Pancreas (tissue), 10 donors: ENCODE measurements around the gene BRSK2. TPM values are rescaled to one million over a fixed set of nuclear protein-coding genes. Genes with fewer than 3 reads are reported as not detected.
"Not testable (repeated sequence)": the region's sequence is repeated elsewhere in the genome, so short reads cannot be mapped to it uniquely, and the experiment has no call there.

ENCODE experiments used
- ATAC-seq, 4 donors: fragments of 200-7000 bp; cut with Tn5 transposase; one replicate each; pipeline versions ENCODE4 v1.8.0 to v1.9.1; 2020; ENCODE audit warnings: mild to moderate bottlenecking in 4 of 4, moderate library complexity in 4 of 4
- DNase-seq, 6 donors: peaks; one replicate each; pipeline ENCODE4 v3.0.0-alpha.2; 2020
- FAIRE-seq: peaks from 2 replicates; lab custom pipeline; 2012; peaks lifted over from hg19 to GRCh38; lab: Jason Lieb, UNC
- H3K27ac ChIP-seq, 4 donors: fragments of 200-600 bp; sonication (generic); 1 replicate in 3 of 4; 2 replicates in 1 of 4; pipeline versions ENCODE4 v1.5.0 to v1.8.0; 2020
- H3K27me3 ChIP-seq, 4 donors: fragments of 200-600 bp; one replicate each; pipeline ENCODE4 v1.8.0; 2021
- H3K36me3 ChIP-seq, 3 donors: fragments of 200-600 bp; sonication (generic) in 1 of 3; one replicate each; pipeline versions ENCODE4 v1.5.0 to v1.8.0; 2020 to 2021
- H3K4me1 ChIP-seq, 3 donors: fragments of 200-600 bp; one replicate each; pipeline ENCODE4 v1.8.0; 2021
- H3K4me3 ChIP-seq, 4 donors: fragments of 200-600 bp; sonication (generic) in 2 of 4; one replicate each; pipeline versions ENCODE4 v1.5.0 to v1.8.0; 2020 to 2021
- H3K9me3 ChIP-seq, 4 donors: fragments of 200-600 bp; one replicate each; pipeline ENCODE4 v1.8.0; 2021
- WGBS, 2 donors: extraction: QIAGEN DNeasy Blood & Tissue Kit; methylation state at CpG; one replicate each; pipeline ENCODE4 v1.1.7; 2013; 5-methylcytosine and 5-hydroxymethylcytosine counted together
- intact Hi-C, 3 donors: fragments of 100-400 bp; cut with DNase I; formaldehyde crosslinking; loops; one replicate each; pipeline versions ENCODE4 v1.11.1 to v1.14.2; 2022
- polyA plus RNA-seq, 2 donors: library from polyadenylated mRNA; stranded (reverse); fragments of 200-250 nt; gene quantifications; one replicate each; pipeline ENCODE4 v1.2.3, GENCODE V29; 2013
- total RNA-seq, 6 donors: library from RNA; stranded (reverse); fragmentation: NEBNext Ultra II Directional in 4 of 6; extraction: Animal tissue kit (Norgen Biotek cat#: 25700) in 4 of 6; gene quantifications; one replicate each; pipeline versions ENCODE4 v1.2.1 to v1.2.4, GENCODE V29; 2021 to 2023
- TF ChIP-seq, protein P1 (sequence below), 4 donors: fragments of 200-600 bp; sonication (generic) in 3 of 4; IDR thresholded peaks; one replicate each; pipeline versions ENCODE4 v1.5.0 to v1.8.0; 2021; ENCODE audit warnings: antibody characterized with exemption in 4 of 4
- donor health status: healthy with polysubstance abuse.
- donor health status: DM: no; HTN: no; CAD: no; lungs with moderate emphysema.
- donor health status: DM: no; HTN: no; CAD: no.
- donor health status: control.
- donor health status: control.
- donor health status: Bipolar disorder and iron deficiency.
- donor health status: DM: yes; HTN: yes; CAD: no.
- donor health status: DM: no; HTN: no; CAD: no.
- donor health status: DM: no; HTN: no; CAD: no.
- donor health status: DM: yes; HTN: yes; CAD: no.

BRSK2 gene
- total and polyA plus RNA-seq, 8 donors: 44.2 to 215 (median 70.9) TPM

DNA sequence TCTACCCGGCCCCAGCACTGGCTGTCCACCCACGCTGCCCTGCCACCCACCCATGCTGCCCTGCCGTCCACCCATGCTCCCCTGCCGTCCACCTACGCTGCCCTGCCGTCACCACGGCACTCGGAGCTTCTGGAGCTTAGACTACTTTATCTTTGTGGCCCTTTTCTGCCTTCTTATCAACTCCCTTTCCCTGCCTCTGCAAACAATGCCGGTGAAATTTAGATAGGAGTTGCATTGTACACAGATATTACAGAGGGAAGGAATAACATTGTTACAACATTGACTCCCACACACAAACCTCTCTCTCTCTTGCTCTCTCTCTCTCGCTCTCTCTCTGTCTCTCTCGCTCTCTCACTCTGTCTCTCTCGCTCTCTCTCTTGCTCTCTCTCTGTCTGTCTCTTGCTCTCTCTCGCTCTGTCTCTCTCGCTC, 33.7 kb upstream of the BRSK2 start:
- intact Hi-C loops: no loop called here
- TF ChIP-seq, protein P1, sequence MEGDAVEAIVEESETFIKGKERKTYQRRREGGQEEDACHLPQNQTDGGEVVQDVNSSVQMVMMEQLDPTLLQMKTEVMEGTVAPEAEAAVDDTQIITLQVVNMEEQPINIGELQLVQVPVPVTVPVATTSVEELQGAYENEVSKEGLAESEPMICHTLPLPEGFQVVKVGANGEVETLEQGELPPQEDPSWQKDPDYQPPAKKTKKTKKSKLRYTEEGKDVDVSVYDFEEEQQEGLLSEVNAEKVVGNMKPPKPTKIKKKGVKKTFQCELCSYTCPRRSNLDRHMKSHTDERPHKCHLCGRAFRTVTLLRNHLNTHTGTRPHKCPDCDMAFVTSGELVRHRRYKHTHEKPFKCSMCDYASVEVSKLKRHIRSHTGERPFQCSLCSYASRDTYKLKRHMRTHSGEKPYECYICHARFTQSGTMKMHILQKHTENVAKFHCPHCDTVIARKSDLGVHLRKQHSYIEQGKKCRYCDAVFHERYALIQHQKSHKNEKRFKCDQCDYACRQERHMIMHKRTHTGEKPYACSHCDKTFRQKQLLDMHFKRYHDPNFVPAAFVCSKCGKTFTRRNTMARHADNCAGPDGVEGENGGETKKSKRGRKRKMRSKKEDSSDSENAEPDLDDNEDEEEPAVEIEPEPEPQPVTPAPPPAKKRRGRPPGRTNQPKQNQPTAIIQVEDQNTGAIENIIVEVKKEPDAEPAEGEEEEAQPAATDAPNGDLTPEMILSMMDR (IDR thresholded peaks at IDR 0.05): no peak
- Histone ChIP-seq H3K27ac (no peak overlapping the region), H3K4me3 (no peak overlapping the region), H3K9me3 (no peaks in the 10 kb centered on the region), H3K4me1 (peaks cover 0 to 7% (median 0%) of the 10 kb centered on the region in 3 donors), H3K27me3 (no peaks in the 10 kb centered on the region), H3K36me3 (no peaks in the 10 kb centered on the region)
- FAIRE-seq (no peak), ATAC-seq (peak; percentile 61 to 90 (median 76)), DNase-seq (no peak)
- WGBS, 2 donors: 11 to 14% methylated on average over 14 of the region's 14 CpGs

DNA sequence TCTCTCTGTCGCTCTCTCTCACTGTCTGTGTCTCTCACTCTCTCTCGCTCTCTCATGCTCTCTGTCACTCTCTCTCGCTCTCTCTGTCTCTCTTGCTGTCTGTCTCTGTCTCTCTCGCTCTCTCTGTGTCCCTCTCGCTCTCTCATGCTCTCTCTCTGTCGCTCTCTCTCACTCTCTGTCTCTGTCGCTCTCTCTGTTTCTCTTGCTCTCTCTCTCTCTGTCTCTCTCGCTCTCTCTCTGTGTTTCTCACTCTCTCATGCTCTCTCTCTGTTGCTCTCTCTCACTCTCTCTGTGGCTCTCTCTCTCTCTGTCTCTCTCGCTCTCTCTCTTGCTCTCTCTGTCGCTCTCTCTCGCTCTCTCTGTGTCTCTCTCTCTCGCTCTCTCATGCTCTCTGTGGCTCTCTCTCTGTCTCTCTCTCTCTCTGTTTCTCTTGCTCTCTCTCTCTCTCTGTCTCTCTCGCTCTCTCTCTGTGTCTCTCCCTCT, 33.2 kb upstream of the BRSK2 start:
- no peaks in the 10 kb centered on the region for H3K36me3 ChIP-seq
- no peak overlapping the region for H3K27ac ChIP-seq
- H3K9me3 ChIP-seq: no peaks in the 10 kb centered on the region
- no peak for ATAC-seq
- peaks cover 0 to 7% (median 0%) of the 10 kb centered on the region in 3 donors for H3K4me1 ChIP-seq
- intact Hi-C loops: no loop called here
- FAIRE-seq: no peak
- no peaks in the 10 kb centered on the region for H3K27me3 ChIP-seq
- no peak for DNase-seq
- TF ChIP-seq, protein P1 (IDR thresholded peaks at IDR 0.05): no peak
- 69 to 70% methylated on average over 13 of the region's 13 CpGs for WGBS, 2 donors
- H3K4me3 ChIP-seq: no peak overlapping the region

DNA sequence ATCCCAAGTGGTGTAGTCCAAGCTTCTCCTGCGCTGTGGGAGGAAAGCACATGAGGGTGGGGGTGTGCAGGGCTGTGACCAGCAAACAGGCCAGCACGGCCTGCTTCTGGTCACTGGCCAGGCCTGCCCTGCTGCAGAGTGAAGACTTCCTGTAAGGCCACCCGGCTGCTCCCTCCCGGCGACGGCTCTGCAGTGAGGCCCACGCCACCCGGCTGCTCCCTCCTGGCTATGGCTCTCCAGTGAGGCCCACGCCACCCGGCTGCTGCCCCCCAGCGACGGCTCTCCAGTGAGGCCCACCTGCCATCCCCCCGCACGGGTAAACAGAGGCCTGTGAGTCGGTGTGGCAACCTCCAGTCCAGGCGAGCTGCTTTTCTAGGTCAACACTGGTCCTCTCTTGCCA, 31.4 kb upstream of the BRSK2 start:
- ATAC-seq (peak in 3 of 4 donors; percentile 24 to 35 (median 30)), FAIRE-seq (no peak), DNase-seq (no peak)
- H3K27me3 ChIP-seq: no peaks in the 10 kb centered on the region
- H3K4me3 ChIP-seq: no peak overlapping the region
- TF ChIP-seq, protein P1 (IDR thresholded peaks at IDR 0.05): no peak
- intact Hi-C loops: no loop called here
- peaks cover 0 to 7% (median 0%) of the 10 kb centered on the region in 3 donors for H3K4me1 ChIP-seq
- whole genome bisulfite sequencing, 2 donors: 69 to 72% methylated on average over 16 of the region's 16 CpGs
- H3K36me3 ChIP-seq: no peaks in the 10 kb centered on the region
- no peaks in the 10 kb centered on the region for H3K9me3 ChIP-seq
- H3K27ac ChIP-seq: no peak overlapping the region

DNA sequence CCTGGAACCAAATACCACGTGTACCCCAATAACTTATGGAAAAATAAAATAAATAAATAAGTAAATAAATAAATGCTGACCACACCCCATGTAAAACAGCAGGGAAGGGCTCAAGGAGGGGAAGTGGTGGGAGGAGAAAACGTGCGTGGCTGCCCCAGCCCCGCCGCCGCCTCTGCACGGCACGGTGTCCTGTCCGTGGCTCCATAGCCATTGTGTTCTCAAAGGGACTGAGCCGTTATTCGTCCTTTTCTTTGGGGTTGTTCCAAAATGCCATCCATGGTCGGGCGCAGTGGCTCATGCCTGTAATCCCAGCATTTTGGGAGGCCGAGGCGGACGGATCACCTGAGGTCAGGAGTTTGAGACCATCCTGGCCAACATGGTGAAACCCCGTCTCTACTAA, 30.8 kb upstream of the BRSK2 start:
- H3K27ac ChIP-seq, H3K4me3 ChIP-seq, H3K27me3 ChIP-seq, H3K9me3 ChIP-seq, intact Hi-C loops, H3K4me1 ChIP-seq, H3K36me3 ChIP-seq, DNase-seq, ATAC-seq, FAIRE-seq: not testable (repeated sequence)
- 95 to 96% methylated on average over 17 of the region's 17 CpGs for WGBS, 2 donors

DNA sequence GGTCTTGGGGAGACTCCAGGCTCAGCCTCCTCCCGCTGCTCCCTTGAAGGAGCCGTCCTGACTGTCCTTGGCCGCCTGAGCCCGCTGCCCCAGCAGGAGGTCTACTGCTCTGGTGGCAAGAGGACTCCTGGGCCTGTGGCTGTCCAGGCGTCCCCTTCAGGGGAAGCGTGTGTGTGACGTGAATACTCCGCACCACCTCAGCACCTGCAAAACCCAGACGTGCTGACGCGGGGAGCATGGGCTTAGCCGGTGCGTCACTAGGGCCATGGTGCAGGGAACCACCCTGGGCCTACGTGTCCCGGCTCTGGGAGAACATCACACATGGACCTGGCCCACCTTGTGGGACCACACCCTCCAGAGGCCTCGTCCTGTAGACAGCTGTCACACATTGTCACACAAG, 30.2 kb upstream of the BRSK2 start:
- H3K36me3 ChIP-seq: no peaks in the 10 kb centered on the region
- H3K27ac ChIP-seq: no peak overlapping the region
- DNase-seq: no peak
- H3K27me3 ChIP-seq: no peaks in the 10 kb centered on the region
- intact Hi-C loops: no loop called here
- TF ChIP-seq, protein P1 (IDR thresholded peaks at IDR 0.05): no peak
- FAIRE-seq: no peak
- no peak for ATAC-seq
- peaks cover 0 to 7% (median 0%) of the 10 kb centered on the region in 3 donors for H3K4me1 ChIP-seq
- no peaks in the 10 kb centered on the region for H3K9me3 ChIP-seq
- H3K4me3 ChIP-seq: no peak overlapping the region
- 92 to 94% methylated on average over 16 of the region's 16 CpGs for WGBS, 2 donors
